PFSK-1 (cell line): ENCODE results near the gene CD48.

Experiments
- POLR2AphosphoS5 ChIP-seq: IDR thresholded peaks from 2 replicates; pipeline ENCODE4 v1.6.1; 2012; ENCODE audit warnings: low read depth, mild to moderate bottlenecking, control low read depth, low read length, moderate library complexity
- TAF1 ChIP-seq: IDR thresholded peaks from 2 replicates; pipeline ENCODE4 v1.6.1; 2012; ENCODE audit warnings: low read length, control low read depth, borderline replicate concordance; ENCODE audit not compliant: insufficient read depth

- TF ChIP-seq POLR2AphosphoS5 (no peak), TAF1 (no peak)
Observed at GRCh38 chr1:160711602-160712311, at the start of gene CD48.
